HG03025 (cell line): ENCODE measurements around the gene MAPK1IP1L.
"Not testable (repeated sequence)": the region's sequence is repeated elsewhere in the genome, so short reads cannot be mapped to it uniquely, and the experiment has no call there.

ENCODE experiments used
- ATAC-seq: cut with Tn5 transposase; IDR thresholded peaks from one replicate; pipeline ENCODE4 v1.9.1; 2021; ENCODE audit warnings: mild to moderate bottlenecking, moderate library complexity; ENCODE audit not compliant: unreplicated experiment, low FRiP score

The MAPK1IP1L gene

DNA sequence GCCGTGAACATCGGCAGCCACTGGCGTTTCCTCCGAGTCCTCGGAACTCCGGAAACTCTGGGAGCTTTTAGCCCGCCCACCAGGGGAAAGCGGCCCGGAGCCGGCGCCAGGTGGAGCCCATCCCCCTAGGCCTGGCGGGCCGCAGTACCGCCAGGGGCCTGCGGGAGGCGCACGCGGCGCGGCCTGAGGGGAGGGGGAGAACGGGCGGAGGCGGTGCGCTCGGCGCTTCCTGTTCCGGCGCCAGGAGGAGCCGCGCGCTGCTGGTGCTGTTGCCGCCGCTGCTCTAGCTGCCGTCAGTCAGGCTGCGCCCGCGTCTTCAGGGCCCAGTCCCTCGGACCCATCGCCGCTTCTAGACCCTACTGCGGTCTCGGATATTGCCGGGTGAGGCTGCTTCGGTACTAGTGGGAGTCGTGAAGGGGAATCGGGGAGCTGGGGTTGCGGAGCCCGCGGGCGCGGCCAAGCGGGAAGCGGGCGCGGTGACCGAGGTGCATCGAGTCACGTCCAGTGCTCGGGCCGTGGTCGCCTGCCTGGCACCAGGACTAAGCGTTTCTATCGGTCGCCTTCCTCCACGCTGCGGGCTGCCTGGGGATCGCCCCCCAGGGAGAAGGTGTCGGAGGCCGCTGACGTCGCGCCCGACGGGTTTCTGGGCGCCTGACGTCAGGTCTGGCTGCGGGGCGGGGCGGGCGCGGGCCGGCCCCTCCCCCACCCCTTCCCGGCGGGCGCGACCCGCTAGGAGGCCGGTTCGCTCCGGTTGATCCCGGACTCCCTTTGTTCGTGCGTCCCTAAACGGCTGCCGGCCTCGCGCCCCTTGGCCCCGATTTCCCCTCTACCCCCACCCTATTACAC, at the start of gene MAPK1IP1L:
TSS of gene MAPK1IP1L (plus strand) at position 225 of the 846 bp plus-strand sequence. CDS start 10,037 bp downstream, outside the sequence.
- ATAC-seq, result peak; percentile 77

DNA sequence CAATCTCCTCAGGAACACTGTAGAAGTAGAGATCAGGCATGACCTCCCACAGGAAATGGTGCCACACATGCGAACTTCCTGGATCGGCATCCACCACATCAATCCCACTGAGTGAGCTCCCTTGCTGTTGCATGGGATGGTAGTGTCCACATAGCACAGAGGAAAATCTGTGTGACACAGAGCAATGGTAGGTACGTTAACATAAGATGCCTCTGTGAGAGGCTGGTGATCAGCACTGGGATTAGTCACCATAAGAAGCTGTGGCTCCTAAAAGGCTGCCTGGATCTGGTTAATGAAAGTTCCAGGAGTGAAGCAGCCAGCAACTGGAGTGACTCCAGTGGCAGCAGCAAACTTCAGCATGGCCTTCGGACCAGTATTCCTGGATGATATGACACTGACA, 46.4 kb upstream of the MAPK1IP1L start:
- no peak for ATAC-seq

DNA sequence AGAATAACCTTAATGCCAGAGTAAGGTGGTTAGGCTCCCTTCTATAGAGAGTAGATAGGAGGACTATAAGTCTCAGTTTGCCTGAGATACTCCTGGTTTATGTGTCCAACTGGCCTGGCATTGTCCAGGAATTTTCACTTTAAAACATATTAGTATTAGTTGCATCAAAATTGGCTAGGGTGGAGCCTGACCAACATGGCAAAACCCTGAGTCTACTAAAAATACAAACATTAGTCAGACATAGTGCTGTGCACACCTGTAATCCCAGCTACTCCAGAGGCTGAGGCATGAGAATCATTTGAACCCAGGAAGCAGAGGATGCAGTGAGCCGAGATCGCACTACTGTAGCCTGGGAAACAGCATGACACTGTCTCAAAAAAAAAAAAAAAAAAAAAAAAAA, 36.4 kb upstream of the MAPK1IP1L start:
- ATAC-seq, result no peak

DNA sequence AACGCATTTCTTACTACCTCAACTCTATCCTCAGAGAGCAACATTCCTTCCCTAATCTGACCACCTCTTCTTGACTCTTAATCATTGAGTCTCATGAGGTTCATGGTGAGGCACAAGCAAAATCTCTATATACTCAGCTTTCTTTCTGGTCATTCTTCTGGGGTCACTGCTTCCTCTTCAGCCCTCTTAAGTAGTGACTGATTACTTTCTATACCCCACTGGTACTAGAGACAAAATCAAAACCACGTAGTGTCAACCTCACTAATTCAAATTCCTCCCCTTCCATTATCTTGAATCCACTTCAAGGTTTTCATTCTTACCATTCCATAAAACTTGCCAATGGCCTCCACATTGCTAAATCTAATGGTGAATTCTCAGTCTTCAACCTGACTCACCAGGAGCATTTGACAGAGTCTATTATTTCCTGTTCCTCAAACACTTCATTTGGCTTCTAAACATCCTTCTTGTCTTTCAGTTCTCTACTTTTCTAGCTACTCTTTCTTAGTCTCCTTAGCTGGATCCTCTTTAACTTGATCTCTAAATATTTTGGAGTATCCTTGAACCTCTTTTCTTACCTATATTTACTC, 31.4 kb upstream of the MAPK1IP1L start:
- no peak for ATAC-seq

DNA sequence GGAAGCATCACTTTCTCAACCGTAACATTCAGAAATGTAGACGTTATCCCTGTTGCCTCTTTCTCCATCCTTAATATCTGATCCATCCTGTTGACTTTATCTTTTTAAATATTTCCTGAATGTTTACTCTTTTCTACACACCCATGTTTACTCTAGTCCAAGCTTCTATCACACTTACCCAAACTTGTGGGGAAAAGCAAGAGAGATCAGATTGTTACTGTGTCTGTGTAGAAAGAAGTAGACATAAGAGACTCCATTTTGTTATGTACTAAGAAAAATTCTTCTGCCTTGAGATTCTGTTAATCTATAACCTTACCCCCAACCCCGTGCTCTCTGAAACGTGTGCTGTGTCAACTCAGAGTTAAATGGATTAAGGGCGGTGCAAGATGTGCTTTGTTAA, 27.1 kb upstream of the MAPK1IP1L start:
- ATAC-seq, result not testable (repeated sequence)

DNA sequence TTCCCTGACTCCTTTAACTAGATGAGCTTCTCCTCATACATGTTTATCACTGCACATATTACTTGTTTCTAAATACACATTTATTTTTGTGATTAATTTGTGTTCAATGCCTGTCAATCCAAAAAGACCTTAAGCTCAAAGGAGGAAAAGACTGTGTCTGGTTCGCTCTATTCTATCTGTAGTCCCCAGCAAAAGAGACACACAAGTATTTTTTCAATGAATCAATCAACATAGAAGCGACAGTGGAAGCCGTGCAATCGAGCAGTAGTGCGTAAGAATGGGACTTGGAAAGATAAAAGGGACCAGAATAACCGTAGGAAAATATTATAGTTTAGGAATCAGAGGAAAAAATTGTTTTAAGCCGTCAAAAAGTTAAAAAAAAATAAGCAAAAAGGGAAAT, 25.5 kb upstream of the MAPK1IP1L start:
- ATAC-seq, result no peak

DNA sequence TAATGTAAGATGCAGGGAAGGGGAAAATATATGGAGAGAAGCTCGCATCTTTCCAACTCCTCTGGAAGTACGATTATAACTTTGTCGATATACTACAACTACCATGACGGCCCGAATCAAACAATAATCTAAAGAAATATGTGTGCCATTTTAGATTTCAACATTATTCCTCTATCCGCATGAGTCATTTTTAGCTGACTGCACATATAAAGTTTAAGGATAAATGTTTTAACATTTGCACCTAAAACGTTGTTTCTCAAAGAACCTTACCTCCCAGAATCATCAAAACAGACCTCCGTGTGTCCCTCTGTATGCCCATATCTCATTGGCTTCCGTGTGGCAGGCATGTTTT, 25.0 kb upstream of the MAPK1IP1L start:
- ATAC-seq, result no peak

DNA sequence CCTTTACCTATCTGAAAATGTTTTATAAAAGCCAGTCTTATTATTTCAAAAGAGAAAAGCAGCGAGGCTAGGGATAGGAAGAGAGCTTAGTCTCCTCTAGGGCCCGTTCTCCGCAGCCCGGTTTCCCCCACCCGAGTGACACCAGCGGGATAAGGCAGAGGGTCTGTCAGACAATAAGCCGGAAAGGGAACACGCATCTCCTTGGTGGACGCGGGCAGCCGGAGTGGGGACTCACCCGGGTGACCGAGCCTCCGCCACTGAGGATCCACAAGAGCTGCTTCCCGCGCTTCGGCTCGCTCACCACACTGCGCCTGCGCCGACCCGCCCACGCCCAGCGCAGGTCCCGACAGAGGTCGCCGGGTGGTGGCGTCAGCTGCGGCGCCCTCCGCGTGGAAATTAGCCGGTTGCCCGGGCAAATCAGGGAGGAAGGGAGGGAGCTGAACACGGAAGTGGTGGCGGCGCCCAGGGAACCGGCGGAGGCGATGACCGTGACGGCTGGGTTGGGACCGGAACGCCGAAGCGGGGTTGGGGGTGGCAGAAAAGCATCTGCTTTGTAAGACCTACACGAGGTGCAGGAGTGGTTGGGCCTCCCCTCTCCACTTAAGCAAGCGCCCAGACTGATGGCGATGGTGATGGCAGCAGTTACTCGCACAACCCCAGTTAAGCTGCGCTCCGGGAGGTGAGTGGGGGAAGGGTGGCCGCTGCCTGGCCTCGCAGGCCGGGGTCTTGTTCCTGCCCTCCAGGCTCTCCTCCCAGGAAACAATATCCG, 24.5 kb upstream of the MAPK1IP1L start, which contains the start of the genes SOCS4 and WDHD1:
TSS of gene SOCS4 (plus strand) at position 444 of the 769 bp plus-strand sequence. CDS start 15,806 bp downstream, outside the sequence.
TSS of gene WDHD1 (minus strand) at position 307 of the 769 bp plus-strand sequence. CDS start 312 bp downstream, outside the sequence.
- peak; percentile 91 for ATAC-seq

DNA sequence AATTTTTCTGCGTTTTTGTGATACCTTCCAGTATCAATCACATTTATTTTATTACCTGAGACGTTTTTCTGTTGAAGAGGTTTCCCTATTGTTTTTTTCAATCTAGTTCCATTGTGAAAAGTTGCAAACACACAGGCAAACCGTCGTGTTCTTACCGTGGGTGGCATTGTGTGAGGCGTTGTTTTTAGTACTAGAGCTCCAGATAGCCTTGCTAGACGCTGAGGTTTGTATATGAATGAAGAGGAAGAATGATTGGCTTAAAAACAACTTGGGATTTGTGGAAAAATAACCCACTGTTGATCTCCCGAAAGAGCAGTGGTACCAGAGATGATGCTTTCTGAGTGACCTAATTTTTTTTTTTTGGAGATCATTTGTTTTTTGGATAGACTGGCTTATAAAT, 23.4 kb upstream of the MAPK1IP1L start:
- no peak for ATAC-seq

DNA sequence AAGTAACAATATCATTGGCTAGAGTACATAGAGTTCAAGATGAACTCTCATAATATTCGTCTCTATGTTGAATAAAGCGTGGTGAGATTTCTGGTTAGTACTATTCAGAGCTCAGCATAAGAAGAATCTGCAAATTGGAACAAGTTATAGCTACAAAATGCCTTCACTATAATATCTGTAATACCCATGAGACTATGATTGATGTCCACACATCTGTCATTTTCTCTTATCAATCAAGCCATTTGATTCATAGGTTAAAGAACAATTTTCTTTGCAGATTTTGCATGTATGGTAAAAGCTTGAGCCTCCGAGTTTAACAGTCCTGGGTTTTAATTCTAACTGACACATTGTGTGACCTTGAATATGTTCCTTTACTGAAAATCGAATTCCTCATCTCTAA, 23.0 kb upstream of the MAPK1IP1L start:
- ATAC-seq, result no peak

DNA sequence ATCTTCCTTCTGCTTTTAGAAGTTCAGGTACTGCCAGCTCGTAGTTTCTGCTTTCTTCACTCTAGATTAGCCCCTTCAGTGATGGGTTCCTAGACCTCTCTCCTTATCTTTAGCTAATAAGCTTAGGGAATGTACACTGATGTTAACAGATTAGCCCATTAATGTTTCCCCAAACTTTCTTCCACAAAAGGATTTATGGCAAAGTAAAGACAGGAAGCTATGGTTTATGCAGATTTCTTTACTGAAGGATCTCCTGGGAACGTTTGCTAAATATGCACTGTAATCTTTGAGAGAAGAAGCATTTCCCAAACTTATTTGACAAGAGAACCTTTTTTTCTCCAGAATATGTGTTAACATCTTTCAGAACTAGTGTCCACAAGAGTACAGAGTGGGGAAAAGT, 20.3 kb upstream of the MAPK1IP1L start:
- ATAC-seq, result no peak

DNA sequence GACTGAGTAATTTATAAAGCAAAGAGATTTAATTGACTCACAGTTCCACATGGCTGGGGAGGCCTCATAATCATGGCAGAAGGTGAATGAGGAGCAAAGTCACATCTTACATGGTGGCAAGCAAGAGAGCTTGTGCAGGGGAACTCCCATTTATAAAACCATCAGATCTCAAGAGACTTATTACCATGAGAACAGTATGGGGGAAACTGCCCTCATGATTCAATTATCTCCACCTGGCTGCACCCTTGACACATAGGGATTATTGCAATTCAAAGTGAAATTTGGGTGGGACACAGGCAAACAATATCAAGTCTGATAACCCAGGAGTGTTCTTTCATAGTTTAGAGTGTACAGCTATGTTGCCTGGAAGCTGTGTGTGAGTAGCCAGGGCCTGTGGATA, 13.5 kb upstream of the MAPK1IP1L start:
- not testable (repeated sequence) for ATAC-seq

DNA sequence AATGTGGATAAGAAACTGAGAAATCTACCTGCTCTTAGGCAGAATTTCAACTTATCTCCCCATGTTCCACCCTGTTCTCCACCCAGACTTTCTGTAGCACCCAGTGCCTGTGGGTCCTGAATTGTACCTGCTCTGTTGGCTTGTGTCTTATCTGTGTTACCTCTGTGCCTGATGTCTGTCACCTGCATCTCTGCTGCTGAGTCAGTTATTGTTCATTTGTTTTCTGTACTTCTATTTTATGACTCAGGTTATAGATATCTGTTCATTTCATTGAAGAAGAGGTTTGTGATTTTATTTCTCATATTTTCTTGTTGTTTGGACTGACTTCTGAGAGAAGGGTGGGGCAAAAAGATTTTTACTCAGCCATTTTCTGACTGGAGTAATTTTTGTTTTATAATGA, 12.7 kb upstream of the MAPK1IP1L start:
- ATAC-seq, result no peak

DNA sequence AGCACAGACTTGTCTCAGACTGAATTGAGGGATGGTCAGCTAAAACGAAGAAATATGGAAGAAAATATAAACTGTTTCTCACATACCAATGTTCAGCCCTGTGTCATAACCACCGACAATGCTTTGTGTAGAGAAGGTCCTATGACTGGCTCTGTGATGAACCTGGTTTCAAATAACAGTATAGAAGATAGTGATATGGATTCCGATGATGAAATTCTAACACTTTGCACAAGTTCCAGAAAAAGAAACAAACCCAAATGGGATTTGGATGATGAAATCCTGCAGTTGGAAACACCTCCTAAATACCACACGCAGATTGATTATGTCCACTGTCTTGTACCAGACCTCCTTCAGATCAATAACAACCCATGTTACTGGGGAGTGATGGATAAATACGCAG, 7.9 kb upstream of the MAPK1IP1L start:
- no peak for ATAC-seq

DNA sequence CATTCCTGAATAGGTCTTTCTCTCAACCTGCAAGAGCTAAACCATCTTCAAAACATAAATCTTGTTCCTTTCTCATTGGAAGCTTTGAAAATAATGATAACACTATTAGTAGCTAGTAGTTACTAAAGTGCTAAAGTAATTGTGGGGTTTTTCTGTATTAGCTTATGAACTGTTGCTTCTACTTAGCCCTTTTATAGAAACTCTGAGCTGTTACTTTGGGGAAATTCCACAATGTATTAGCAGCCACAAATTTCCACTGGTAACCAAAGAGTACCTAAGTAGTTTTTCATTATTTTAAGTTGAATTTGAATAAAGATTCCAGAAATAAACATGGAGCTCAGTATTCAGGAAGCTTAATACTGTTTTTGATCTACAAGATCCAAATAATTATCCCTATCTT, 6.4 kb upstream of the MAPK1IP1L start:
- no peak for ATAC-seq

DNA sequence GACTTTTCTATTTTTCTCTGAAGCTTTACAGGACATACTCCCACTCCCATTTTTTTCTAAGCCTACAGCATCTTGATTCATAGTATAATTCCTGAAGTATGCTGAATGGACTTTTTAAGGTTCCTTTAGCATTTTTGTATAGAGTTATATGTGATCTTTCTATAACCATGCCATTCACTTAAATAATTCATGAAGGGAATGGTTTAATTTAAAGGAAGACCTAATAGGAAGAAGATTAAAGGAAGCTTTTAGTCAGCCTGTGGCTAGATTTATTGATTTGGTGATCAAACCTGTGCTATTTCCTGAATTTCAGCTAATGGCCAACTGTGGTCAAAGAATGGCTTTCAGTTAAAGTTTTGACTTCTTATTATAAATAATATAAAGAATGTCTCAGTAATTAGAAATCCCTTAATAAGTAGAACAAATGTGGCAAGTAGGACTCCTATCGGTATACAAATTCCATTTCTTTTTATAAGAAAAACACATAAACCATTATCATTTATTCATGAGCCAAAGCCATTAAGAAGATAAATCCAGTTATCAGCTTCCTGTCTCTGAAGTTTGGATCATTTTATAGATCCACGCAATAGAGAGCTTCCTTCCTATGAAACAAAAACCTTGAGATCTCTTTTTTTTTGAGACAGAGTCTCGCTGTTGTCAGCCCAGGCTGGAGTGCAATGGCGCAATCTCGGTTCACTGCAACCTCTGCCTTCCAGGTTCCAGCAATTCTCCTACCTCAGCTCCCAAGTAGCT, 4.0 kb upstream of the MAPK1IP1L start:
- ATAC-seq, result no peak

DNA sequence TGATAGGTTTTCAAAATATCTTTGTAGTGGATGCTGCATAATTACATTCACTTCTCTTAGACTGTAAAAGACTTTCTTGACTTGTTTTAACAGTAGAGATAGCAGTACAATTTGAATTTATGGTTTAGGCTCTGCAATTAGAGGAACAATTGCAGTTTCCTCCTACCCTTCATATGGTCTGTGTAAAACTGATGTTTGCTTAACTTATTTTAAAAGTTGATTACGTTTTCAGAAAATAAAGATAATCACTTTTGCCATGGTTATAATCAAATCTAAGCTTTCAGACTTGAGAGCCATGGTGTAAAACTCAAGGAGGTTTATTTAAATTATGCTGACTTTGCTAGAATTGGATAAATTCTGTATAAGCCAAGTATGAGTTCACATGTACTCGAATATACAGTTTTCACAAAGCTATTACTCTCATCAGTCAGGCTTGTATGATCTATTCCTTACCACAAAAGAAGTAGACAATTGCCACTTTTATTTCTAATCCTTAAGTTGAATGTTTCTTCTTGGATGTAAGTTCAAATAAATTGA, 2.5 kb upstream of the MAPK1IP1L start:
- no peak for ATAC-seq

DNA sequence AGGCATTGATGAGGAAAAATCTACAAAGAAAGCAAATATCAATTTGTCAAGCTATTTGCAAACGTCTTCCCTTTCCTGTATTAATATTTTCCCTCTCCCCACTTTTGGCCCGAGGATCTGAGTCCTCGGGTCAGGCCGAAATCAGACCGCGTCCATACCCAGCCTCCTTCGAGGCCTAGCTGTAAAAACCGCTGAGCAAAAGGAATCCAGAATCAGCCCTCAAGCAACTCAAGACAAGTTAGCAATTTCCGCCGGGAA, 353 bp upstream of the MAPK1IP1L start:
- peak; percentile 28 for ATAC-seq

DNA sequence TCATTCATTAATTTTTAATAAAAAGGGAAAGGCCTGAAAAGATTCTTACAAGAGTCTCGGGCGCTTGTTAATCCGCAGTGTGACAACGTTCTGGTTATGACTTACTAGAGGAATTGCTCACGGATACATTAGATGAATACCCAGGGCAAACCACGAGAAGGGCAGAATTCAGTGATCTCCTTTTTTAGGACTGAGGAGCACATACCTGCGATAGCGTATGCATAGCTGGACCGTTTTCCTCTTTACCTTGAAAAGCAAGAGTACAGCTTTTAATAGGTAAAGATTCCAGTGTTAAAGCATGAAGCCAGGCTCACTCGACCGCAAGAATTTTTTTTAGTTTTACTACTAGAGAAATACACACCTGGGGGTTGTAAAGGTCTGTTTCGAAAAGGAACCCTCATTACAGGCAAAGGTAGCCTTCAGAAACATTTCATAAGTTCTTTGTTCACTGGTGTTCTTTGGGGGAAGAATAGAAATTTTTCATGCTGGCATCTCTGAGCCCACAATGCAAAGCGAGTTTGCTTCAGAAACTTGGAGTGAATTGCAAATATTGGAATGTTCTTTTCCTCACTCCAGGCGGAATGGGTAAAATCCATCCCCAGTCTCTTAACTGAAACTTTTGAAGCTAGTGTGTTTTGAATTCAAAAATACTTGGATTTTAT, 953 bp downstream of the MAPK1IP1L start:
- ATAC-seq, result peak; percentile 4

DNA sequence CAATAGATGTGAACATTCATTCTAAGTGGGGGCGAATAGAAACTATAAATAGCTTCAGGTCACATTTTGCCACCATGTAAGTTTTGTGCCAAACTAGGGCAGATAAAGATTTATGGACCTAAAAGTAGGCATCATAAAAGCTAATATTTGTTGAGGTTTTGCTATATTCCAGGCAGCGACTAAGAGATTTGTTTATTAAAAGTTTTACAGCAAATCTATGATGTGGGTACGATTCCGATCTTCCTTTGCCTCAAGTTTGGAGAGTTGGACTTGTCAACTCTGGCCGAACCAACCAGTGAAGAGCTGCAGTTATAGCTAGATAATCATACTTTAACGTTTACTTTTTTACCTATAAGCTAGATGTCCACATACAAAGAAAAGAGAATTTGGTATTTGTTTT, 1.6 kb downstream of the MAPK1IP1L start:
- ATAC-seq, result no peak
